H1 (cell line): Measurements from ENCODE around the gene B4GALNT3. TPM values are rescaled to one million over a fixed set of nuclear protein-coding genes. Genes with fewer than 3 reads are reported as not detected.

ENCODE experiments used
- CTCF ChIA-PET: fragments of 300-600 bp; sonication (Branson Sonifier 250); formaldehyde crosslinking; loops from one replicate; lab custom pipeline; 2021; ENCODE audit not compliant: partially characterized antibody; lab: Charles Lee
- POLR2A ChIA-PET: fragments of 300-600 bp; sonication (Branson Sonifier 250); formaldehyde crosslinking; loops from one replicate; lab custom pipeline; 2021; ENCODE audit warnings: inconsistent platforms; ENCODE audit not compliant: partially characterized antibody; lab: Charles Lee
- DNase-seq, 2 experiments: peaks; one replicate each; pipeline versions ENCODE4 v3.0.0 to v3.0.0-alpha.2; 2010 to 2022; ENCODE audit warnings: low spot score in 2 of 2, low read depth in 1 of 2, mixed read lengths in 1 of 2
- FAIRE-seq: peaks from 2 replicates; lab custom pipeline; 2011; peaks lifted over from hg19 to GRCh38; lab: Jason Lieb, UNC
- H2AFZ ChIP-seq: 2 replicates; pipeline ENCODE4 v1.8.1; 2012; ENCODE audit warnings: low read length, inconsistent platforms
- H2AK5ac ChIP-seq: 2 replicates; pipeline ENCODE4 v1.6.1; 2013; ENCODE audit warnings: low read depth, low read length
- H2BK120ac ChIP-seq: replicated peaks from 2 replicates; pipeline ENCODE3; 2013; ENCODE audit warnings: low read depth, low read length, inconsistent platforms
- H2BK12ac ChIP-seq: 2 replicates; pipeline ENCODE4 v1.6.1; 2013; ENCODE audit warnings: low read depth, low read length
- H2BK15ac ChIP-seq: 2 replicates; pipeline ENCODE4 v1.6.1; 2013; ENCODE audit warnings: low read length
- H2BK20ac ChIP-seq: 2 replicates; pipeline ENCODE4 v1.6.1; 2013; ENCODE audit warnings: low read length
- H2BK5ac ChIP-seq: 2 replicates; pipeline ENCODE4 v1.6.1; 2013; ENCODE audit warnings: low read depth, low read length
- H3K14ac ChIP-seq: 2 replicates; pipeline ENCODE4 v1.6.1; 2013; ENCODE audit warnings: inconsistent platforms; ENCODE audit not compliant: insufficient read length
- H3K18ac ChIP-seq: 2 replicates; pipeline ENCODE4 v1.6.1; 2013; ENCODE audit warnings: low read length; ENCODE audit errors: extremely low read depth
- H3K23ac ChIP-seq: 2 replicates; pipeline ENCODE4 v1.6.1; 2013; ENCODE audit warnings: inconsistent platforms; ENCODE audit not compliant: insufficient read length
- H3K23me2 ChIP-seq: 2 replicates; pipeline ENCODE4 v1.6.1; 2013; ENCODE audit warnings: low read depth, low read length
- H3K27ac ChIP-seq: 2 replicates; pipeline ENCODE4 v1.6.1; 2011; ENCODE audit warnings: low read depth, low read length, inconsistent platforms
- H3K27me3 ChIP-seq, 4 experiments: replicated peaks in 1 of 4; 1 replicate in 1 of 4; 2 replicates in 3 of 4; pipeline versions ENCODE4 v1.6.1 to v1.8.1; 2011 to 2013; ENCODE audit warnings: low read length in 3 of 4, mild to moderate bottlenecking in 3 of 4, inconsistent platforms in 2 of 4, mixed read lengths in 2 of 4, moderate library complexity in 1 of 4; ENCODE audit not compliant: control insufficient read depth in 3 of 4, insufficient read depth in 3 of 4; ENCODE audit errors: extremely low read depth in 1 of 4
- H3K36me3 ChIP-seq, 4 experiments: 2 replicates each; pipeline versions ENCODE4 v1.6.1 to v1.8.1; 2011 to 2013; ENCODE audit warnings: mild to moderate bottlenecking in 4 of 4, low read length in 3 of 4, moderate library complexity in 2 of 4, control low read depth in 1 of 4, inconsistent platforms in 1 of 4; ENCODE audit not compliant: insufficient read depth in 4 of 4, control insufficient read depth in 2 of 4
- H3K4ac ChIP-seq: replicated peaks from 2 replicates; pipeline ENCODE3; 2013; ENCODE audit warnings: low read length, low read depth, mixed read lengths, inconsistent platforms; ENCODE audit not compliant: insufficient read length
- H3K4me1 ChIP-seq, 4 experiments: replicated peaks in 1 of 4; 1 replicate in 1 of 4; 2 replicates in 3 of 4; pipeline versions ENCODE4 v1.6.1 to v1.8.1; 2011 to 2013; ENCODE audit warnings: low read length in 3 of 4, inconsistent platforms in 2 of 4, mixed read lengths in 1 of 4; ENCODE audit not compliant: insufficient read depth in 4 of 4, control insufficient read depth in 3 of 4
- H3K4me2 ChIP-seq, 2 experiments: 2 replicates each; pipeline versions ENCODE4 v1.6.1 to v1.8.1; 2011 to 2013; ENCODE audit warnings: low read depth in 2 of 2, low read length in 2 of 2, control low read depth in 1 of 2, inconsistent platforms in 1 of 2, mild to moderate bottlenecking in 1 of 2; ENCODE audit not compliant: insufficient read depth in 1 of 2
- H3K4me3 ChIP-seq, 4 experiments: fragments of 200-600, 300-600 bp in 1 of 4; sonication (generic), shearing (Covaris generic), sonication (Bioruptor Twin) in 1 of 4; 2 replicates each; pipeline versions ENCODE4 v1.5.1 to v1.8.1; 2011 to 2016; ENCODE audit warnings: low read length in 4 of 4, low read depth in 3 of 4, control low read depth in 2 of 4, inconsistent platforms in 2 of 4, mild to moderate bottlenecking in 2 of 4, mixed read lengths in 1 of 4, moderate library complexity in 1 of 4; ENCODE audit not compliant: insufficient read depth in 2 of 4; ENCODE audit errors: extremely low read depth in 1 of 4
- H3K56ac ChIP-seq: replicated peaks from 2 replicates; pipeline ENCODE3; 2013; ENCODE audit warnings: low read depth, mild to moderate bottlenecking, mixed read lengths, low read length, inconsistent platforms; ENCODE audit not compliant: insufficient read length
- H3K79me1 ChIP-seq: 2 replicates; pipeline ENCODE4 v1.6.1; 2013; ENCODE audit warnings: low read depth, low read length, control low read depth
- H3K79me2 ChIP-seq, 2 experiments: 2 replicates each; pipeline versions ENCODE4 v1.6.1 to v1.8.1; 2012 to 2013; ENCODE audit warnings: low read length in 2 of 2, mild to moderate bottlenecking in 2 of 2, inconsistent platforms in 1 of 2; ENCODE audit not compliant: insufficient read depth in 2 of 2, control insufficient read depth in 1 of 2
- H3K9ac ChIP-seq, 4 experiments: replicated peaks in 1 of 4; 1 replicate in 1 of 4; 2 replicates in 3 of 4; pipeline versions ENCODE4 v1.6.1 to v1.8.1; 2011 to 2013; ENCODE audit warnings: low read depth in 3 of 4, low read length in 3 of 4, control low read depth in 2 of 4, mild to moderate bottlenecking in 2 of 4, moderate library complexity in 2 of 4, inconsistent platforms in 1 of 4; ENCODE audit errors: extremely low read depth in 1 of 4
- H3K9me3 ChIP-seq, 2 experiments: 2 replicates each; pipeline versions ENCODE4 v1.6.1 to v1.8.1; 2012 to 2013; ENCODE audit warnings: mild to moderate bottlenecking in 2 of 2, moderate library complexity in 2 of 2, control low read depth in 1 of 2, inconsistent platforms in 1 of 2, low read depth in 1 of 2, low read length in 1 of 2, mixed read lengths in 1 of 2; ENCODE audit not compliant: insufficient read depth in 2 of 2
- H4K20me1 ChIP-seq, 2 experiments: replicated peaks in 1 of 2; 2 replicates each; pipeline versions ENCODE3 to v1.8.1; 2011 to 2013; ENCODE audit warnings: inconsistent platforms in 2 of 2, low read length in 2 of 2, mild to moderate bottlenecking in 1 of 2; ENCODE audit not compliant: insufficient read depth in 2 of 2, control insufficient read depth in 1 of 2
- H4K5ac ChIP-seq: 2 replicates; pipeline ENCODE4 v1.6.1; 2013; ENCODE audit warnings: low read length, low read depth, mixed read lengths, inconsistent platforms; ENCODE audit not compliant: insufficient read length
- H4K8ac ChIP-seq: 2 replicates; pipeline ENCODE4 v1.8.0; 2013; ENCODE audit warnings: mild to moderate bottlenecking, moderate library complexity, low read length, inconsistent platforms; ENCODE audit not compliant: insufficient read depth; ENCODE audit errors: extremely low read depth
- H4K91ac ChIP-seq: replicated peaks from 2 replicates; pipeline ENCODE3; 2013; ENCODE audit warnings: low read length, mixed read lengths, inconsistent platforms; ENCODE audit not compliant: insufficient read length
- BACH1 ChIP-seq: IDR thresholded peaks from 2 replicates; pipeline ENCODE4 v1.6.1; 2012; ENCODE audit warnings: low read length, improper control_type of control experiment
- CBX8 ChIP-seq: fragments of 300-800, 300-1000 bp; sonication (generic); IDR thresholded peaks from 2 replicates; pipeline ENCODE4 v1.7.1; 2016; ENCODE audit warnings: low read depth, low read length, borderline replicate concordance
- CTBP2 ChIP-seq: IDR thresholded peaks from 2 replicates; pipeline ENCODE4 v1.7.0; 2011; ENCODE audit warnings: borderline replicate concordance, mild to moderate bottlenecking, moderate library complexity, mixed read lengths, low read length; ENCODE audit not compliant: insufficient read depth, insufficient read length
- GABPA ChIP-seq: IDR thresholded peaks from 2 replicates; pipeline ENCODE4 v1.6.1; 2011; ENCODE audit warnings: mild to moderate bottlenecking, low read length, moderate library complexity, borderline replicate concordance; ENCODE audit not compliant: insufficient read depth
- GTF2F1 ChIP-seq: IDR thresholded peaks from 2 replicates; pipeline ENCODE4 v1.6.1; 2012; ENCODE audit warnings: low read depth, low read length, improper control_type of control experiment, borderline replicate concordance
- KDM1A ChIP-seq: fragments of 200-600, 300-600 bp; sonication (generic); IDR thresholded peaks from 2 replicates; pipeline ENCODE4 v1.7.1; 2016; ENCODE audit warnings: mild to moderate bottlenecking, low read length, borderline replicate concordance
- PHF8 ChIP-seq: fragments of 200-600 bp; sonication (generic); conservative IDR thresholded peaks from 2 replicates; pipeline ENCODE4 v1.7.1; 2012; ENCODE audit warnings: low read depth, mild to moderate bottlenecking, inconsistent platforms, low read length, moderate library complexity
- RFX5 ChIP-seq: IDR thresholded peaks from 2 replicates; pipeline ENCODE4 v1.6.1; 2011; ENCODE audit warnings: low read depth, low read length, improper control_type of control experiment, borderline replicate concordance
- RXRA ChIP-seq: IDR thresholded peaks from 2 replicates; pipeline ENCODE4 v1.6.1; 2011; ENCODE audit warnings: low read depth, mild to moderate bottlenecking, low read length, moderate library complexity; ENCODE audit not compliant: insufficient read depth
- TBP ChIP-seq: IDR thresholded peaks from 2 replicates; pipeline ENCODE4 v1.6.1; 2011; ENCODE audit warnings: low read depth, low read length, improper control_type of control experiment
- WGBS, 2 experiments: shearing (Covaris generic) in 1 of 2; methylation state at CpG; one replicate each; pipeline versions ENCODE4 v1.1.6 to v1.1.7; 2013 to 2015; ENCODE audit warnings: low lambda C conversion rate in 2 of 2, mixed read lengths in 2 of 2, inconsistent platforms in 1 of 2, low coverage in 1 of 2, missing lambda C conversion rate in 1 of 2; ENCODE audit not compliant: insufficient replicate concordance in 2 of 2, insufficient coverage in 1 of 2, insufficient read length in 1 of 2; ENCODE audit errors: extremely low coverage in 1 of 2, missing lambda C conversion rate in 1 of 2; 5-methylcytosine and 5-hydroxymethylcytosine counted together
- polyA plus RNA-seq, 7 experiments: library from polyadenylated mRNA; depleted of rRNA in 3 of 7; stranded (reverse) in 5 of 7; unstranded in 2 of 7; fragments of >200 nt in 5 of 7; fragments of 200-250 nt in 2 of 7; gene quantifications; 1 replicate in 5 of 7; 2 replicates in 1 of 7; 4 replicates in 1 of 7; pipeline versions ENCODE4 v1.2.1 to v1.2.3, GENCODE V29; 2011 to 2013; ENCODE audit warnings: missing spikeins in 2 of 7, mixed read lengths in 2 of 7
- total RNA-seq: library from RNA; stranded (reverse); fragmentation: NEBNext Ultra II Directional; extraction: Animal tissue kit (Norgen Biotek cat#: 25700); gene quantifications from 2 replicates; pipeline ENCODE4 v1.2.1, GENCODE V29; 2021

The B4GALNT3 gene
- total and polyA plus RNA-seq, 2 of the 8 experiments (the other 6 are each of a cell fraction or from before 2014, with no cell fraction given), result 12.5 to 20.3 TPM

- Histone ChIP-seq H3K4me3 (no peak overlapping the region), H3K14ac (no peak overlapping the region), H3K36me3 (no peaks in the 10 kb centered on the region), H2BK15ac (no peak overlapping the region), H2AK5ac (no peak overlapping the region), H4K91ac (no peak overlapping the region), H3K79me2 (no peaks in the 10 kb centered on the region; a peak in 1 of 4 replicates), H3K4ac (no peak overlapping the region), H3K27me3 (no peaks in the 10 kb centered on the region), H4K8ac (no peak overlapping the region), H3K23me2 (no peaks in the 10 kb centered on the region), H3K18ac (no peak overlapping the region), H3K9me3 (no peaks in the 10 kb centered on the region), H2BK120ac (no peak overlapping the region), H3K27ac (no peak overlapping the region), H3K4me2 (no peak overlapping the region), H4K5ac (no peak overlapping the region), H3K79me1 (no peaks in the 10 kb centered on the region; the same call in 1 of the 2 replicates), H2BK5ac (no peak overlapping the region), H4K20me1 (peaks cover 0 to 4% of the 10 kb centered on the region in 2 experiments), H3K9ac (no peak overlapping the region), H2BK20ac (no peak overlapping the region), H2AFZ (no peak overlapping the region), H3K23ac (no peak overlapping the region), H3K4me1 (peaks cover 0 to 4% (median 0%) of the 10 kb centered on the region in 4 experiments; a peak in 1 of 7 replicates), H3K56ac (no peak overlapping the region), H2BK12ac (no peak overlapping the region)
- 82% methylated on average over 6 of the region's 6 CpGs; no CpG with 5 or more reads in 1 of the 2 experiments for WGBS, 2 experiments
- CTCF ChIA-PET, result interaction anchor here (0.6 to 2.3 kb wide), 12 partner anchors 9 to 251 kb away, joined by 3 to 8 read pairs (median 4); no protein-coding TSS in a partner anchor
- FAIRE-seq, result no peak
- no peak for DNase-seq
- POLR2A ChIA-PET, result no interaction called here
- no peak for TF ChIP-seq RFX5
- no peak for TF ChIP-seq CTBP2
- TF ChIP-seq PHF8, result no peak
- TF ChIP-seq GABPA, result no peak
- TF ChIP-seq KDM1A, result no peak
- no peak for TF ChIP-seq BACH1
- TF ChIP-seq TBP, result no peak
- TF ChIP-seq RXRA, result no peak
- TF ChIP-seq GTF2F1, result no peak
- TF ChIP-seq CBX8, result no peak
Observed at GRCh38 chr12:467591-467990, 7.9 kb downstream of the B4GALNT3 start.
